NB4 (cell line): ENCODE data around the gene AQP7.
"Not testable (repeated sequence)": the region's sequence is repeated elsewhere in the genome, so short reads cannot be mapped to it uniquely, and the experiment has no call there.

Experiments used
- CTCF ChIP-seq: IDR thresholded peaks from one replicate; pipeline ENCODE4 v1.5.1; 2012; ENCODE audit warnings: low read depth, low read length
- POLR2A ChIP-seq: IDR thresholded peaks from 2 replicates; pipeline ENCODE4 v1.6.1; 2011; ENCODE audit warnings: mild to moderate bottlenecking; ENCODE audit not compliant: insufficient read length; ENCODE audit errors: extremely low read depth

GRCh38 chr9:33358641-33359040 lies 43.7 kb downstream of the AQP7 start:
- TF ChIP-seq CTCF, POLR2A: not testable (repeated sequence)
